Skeletal muscle tissue (tissue), 4 donors: ENCODE measurements around the gene IQGAP1. TPM values are rescaled to one million over a fixed set of nuclear protein-coding genes. Genes with fewer than 3 reads are reported as not detected.
"Not testable (repeated sequence)": the region's sequence is repeated elsewhere in the genome, so short reads cannot be mapped to it uniquely, and the experiment has no call there.

Experiments used
- H3K27ac ChIP-seq: one replicate; pipeline ENCODE4 v1.7.0; 2013; ENCODE audit warnings: mild to moderate bottlenecking, low read depth, low read length, inconsistent platforms
- H3K27me3 ChIP-seq, 3 donors: one replicate each; pipeline ENCODE4 v1.7.0; 2013; ENCODE audit warnings: low read length in 3 of 3; ENCODE audit not compliant: control insufficient read depth in 3 of 3, insufficient read depth in 3 of 3
- H3K36me3 ChIP-seq, 3 donors: one replicate each; pipeline ENCODE4 v1.7.0; 2013; ENCODE audit warnings: low read length in 3 of 3; ENCODE audit not compliant: control insufficient read depth in 3 of 3, insufficient read depth in 3 of 3
- H3K4me1 ChIP-seq, 3 donors: one replicate each; pipeline ENCODE4 v1.7.0; 2013; ENCODE audit warnings: low read length in 3 of 3, mild to moderate bottlenecking in 3 of 3; ENCODE audit not compliant: control insufficient read depth in 3 of 3, insufficient read depth in 3 of 3
- H3K4me3 ChIP-seq, 3 donors: one replicate each; pipeline ENCODE4 v1.7.0; 2013; ENCODE audit warnings: low read length in 3 of 3
- H3K9ac ChIP-seq, 3 donors: one replicate each; pipeline ENCODE4 v1.7.0; 2013; ENCODE audit warnings: low read length in 3 of 3, mild to moderate bottlenecking in 3 of 3, moderate library complexity in 2 of 3, low read depth in 1 of 3
- H3K9me3 ChIP-seq, 3 donors: one replicate each; pipeline ENCODE4 v1.7.0; 2013; ENCODE audit warnings: low read length in 3 of 3; ENCODE audit not compliant: control insufficient read depth in 3 of 3
- total RNA-seq: library from RNA; depleted of rRNA; stranded (reverse); fragments of >200 nt; gene quantifications from one replicate; pipeline ENCODE4 v1.2.3, GENCODE V29; 2014
- donor health status: Osteomylitis.

Gene IQGAP1
- total RNA-seq, 1 donor from 2014 or later: 104 TPM

DNA sequence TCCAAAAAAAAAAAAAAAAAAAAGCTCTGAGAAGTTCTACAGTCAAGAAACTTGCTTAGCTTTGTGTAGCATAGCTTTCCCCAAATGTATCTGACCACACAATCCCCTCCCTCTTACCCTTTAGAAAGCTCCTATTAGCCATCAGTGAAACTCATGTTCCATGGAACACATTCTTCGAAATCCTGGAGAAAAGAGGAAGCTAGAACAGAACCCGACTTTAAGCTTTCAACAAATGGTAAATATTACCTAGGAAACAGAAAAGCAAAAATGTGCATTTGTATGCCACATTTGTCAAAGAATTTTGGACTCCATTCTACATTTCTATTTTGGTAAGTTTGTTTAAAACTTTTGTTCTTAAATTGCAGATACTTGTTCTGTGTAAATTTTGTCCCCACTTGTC lies 124.2 kb downstream of the IQGAP1 start:
- no peak overlapping the region for H3K27ac ChIP-seq
- no peak overlapping the region for H3K4me3 ChIP-seq
- no peaks in the 10 kb centered on the region for H3K9me3 ChIP-seq
- no peak overlapping the region for H3K9ac ChIP-seq
- no peaks in the 10 kb centered on the region for H3K4me1 ChIP-seq
- H3K27me3 ChIP-seq: no peaks in the 10 kb centered on the region
- no peaks in the 10 kb centered on the region for H3K36me3 ChIP-seq

GRCh38 chr15:90512981-90513380 lies 124.9 kb downstream of the IQGAP1 start:
- Histone ChIP-seq H3K27ac (no peak overlapping the region), H3K4me1 (no peaks in the 10 kb centered on the region), H3K4me3 (no peak overlapping the region)

GRCh38 chr15:90513448-90513847 lies 125.4 kb downstream of the IQGAP1 start:
- Histone ChIP-seq H3K36me3 (no peaks in the 10 kb centered on the region), H3K9me3 (no peaks in the 10 kb centered on the region), H3K27ac (no peak overlapping the region), H3K27me3 (no peaks in the 10 kb centered on the region), H3K4me1 (no peaks in the 10 kb centered on the region), H3K4me3 (no peak overlapping the region), H3K9ac (no peak overlapping the region)

More at GRCh38 chr15:90512981-90513380, 124.9 kb downstream of the IQGAP1 start:
- H3K27me3 ChIP-seq: no peaks in the 10 kb centered on the region
- no peak overlapping the region for H3K9ac ChIP-seq
- H3K9me3 ChIP-seq: no peaks in the 10 kb centered on the region
- no peaks in the 10 kb centered on the region for H3K36me3 ChIP-seq

DNA sequence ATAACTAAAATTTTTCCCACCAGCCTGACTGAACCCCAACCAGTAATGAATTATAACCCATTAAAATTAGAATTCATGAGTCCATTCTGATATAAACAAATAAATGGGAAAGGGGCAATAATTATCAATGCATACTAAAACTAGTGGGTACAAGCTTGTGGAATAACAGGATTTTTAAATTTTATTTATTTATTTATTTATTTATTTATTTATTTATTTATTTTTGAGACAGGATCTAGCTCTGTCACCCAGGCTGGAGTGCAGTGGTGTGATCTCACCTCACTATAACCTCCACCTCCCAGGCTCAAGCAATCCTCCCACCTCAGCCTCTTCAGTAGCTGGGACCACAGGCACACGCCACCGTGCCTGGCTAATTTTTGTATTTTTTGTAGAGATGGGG lies 125.9 kb downstream of the IQGAP1 start:
- not testable (repeated sequence) for H3K4me1 ChIP-seq, H3K27ac ChIP-seq, H3K9me3 ChIP-seq, H3K4me3 ChIP-seq, H3K27me3 ChIP-seq, H3K9ac ChIP-seq, H3K36me3 ChIP-seq

DNA sequence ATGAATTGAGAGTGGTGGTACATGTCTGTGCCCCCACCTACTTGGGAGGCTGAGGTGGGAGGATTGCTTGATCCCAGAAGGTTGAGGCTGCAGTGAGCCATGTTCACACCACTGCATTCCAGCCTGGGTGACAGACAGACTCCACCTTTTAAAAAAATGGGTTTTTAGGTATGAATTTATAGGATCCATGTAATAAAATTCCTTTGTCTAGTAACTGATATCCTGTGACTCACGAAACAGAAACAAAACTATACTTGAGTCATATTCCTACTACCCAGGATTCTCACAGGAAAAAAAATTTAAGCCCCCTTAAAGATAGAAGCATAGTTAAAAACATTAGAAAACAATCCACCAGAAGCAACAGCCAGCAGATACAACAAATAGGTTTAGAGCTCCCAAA lies 131.6 kb downstream of the IQGAP1 start:
- Histone ChIP-seq H3K27ac (no peak overlapping the region), H3K4me1 (no peaks in the 10 kb centered on the region), H3K27me3 (no peaks in the 10 kb centered on the region), H3K4me3 (no peak overlapping the region), H3K9ac (no peak overlapping the region), H3K36me3 (no peaks in the 10 kb centered on the region), H3K9me3 (no peaks in the 10 kb centered on the region)

GRCh38 chr15:90520365-90520764 lies 132.3 kb downstream of the IQGAP1 start:
- H3K27me3 ChIP-seq: no peaks in the 10 kb centered on the region
- no peak overlapping the region for H3K4me3 ChIP-seq
- H3K27ac ChIP-seq: no peak overlapping the region
- no peaks in the 10 kb centered on the region for H3K9me3 ChIP-seq
- no peak overlapping the region for H3K9ac ChIP-seq
- no peaks in the 10 kb centered on the region for H3K36me3 ChIP-seq
- H3K4me1 ChIP-seq: no peaks in the 10 kb centered on the region

DNA sequence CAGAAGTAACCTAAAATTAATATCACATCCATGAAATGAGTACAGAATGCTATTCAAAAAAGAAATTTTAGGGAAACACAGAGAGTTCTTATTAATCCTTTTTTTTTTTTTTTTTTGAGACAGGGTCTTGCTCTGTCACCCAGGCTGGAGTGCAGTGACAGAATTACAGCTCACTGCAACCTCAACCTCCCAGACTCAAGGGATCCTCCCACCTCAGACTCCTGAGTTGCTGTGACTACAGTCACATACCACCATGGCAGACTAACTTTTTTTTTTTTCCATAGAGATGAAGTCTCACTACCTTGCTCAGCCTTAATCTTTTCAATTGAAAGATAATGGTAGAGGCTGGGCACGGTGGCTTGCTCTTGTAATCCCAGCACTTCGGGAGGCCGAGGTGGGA lies 135.3 kb downstream of the IQGAP1 start:
- Histone ChIP-seq H3K27ac (no peak overlapping the region), H3K9me3 (no peaks in the 10 kb centered on the region), H3K9ac (no peak overlapping the region), H3K36me3 (no peaks in the 10 kb centered on the region), H3K27me3 (no peaks in the 10 kb centered on the region), H3K4me1 (no peaks in the 10 kb centered on the region), H3K4me3 (no peak overlapping the region)

GRCh38 chr15:90524018-90524803 lies 136.2 kb downstream of the IQGAP1 start:
- H3K9me3 ChIP-seq, H3K4me3 ChIP-seq, H3K36me3 ChIP-seq, H3K27ac ChIP-seq, H3K4me1 ChIP-seq, H3K27me3 ChIP-seq, H3K9ac ChIP-seq: not testable (repeated sequence)

- Histone ChIP-seq H3K4me3 (peak overlapping the region in 2 of 3 donors; percentile 70 to 86), H3K27ac (peak overlapping the region; percentile 83), H3K4me1 (peaks cover 3 to 23% (median 21%) of the 10 kb centered on the region in 3 donors), H3K27me3 (no peaks in the 10 kb centered on the region), H3K36me3 (no peaks in the 10 kb centered on the region), H3K9me3 (no peaks in the 10 kb centered on the region), H3K9ac (peak overlapping the region; percentile 80 to 88 (median 85))
Observed at GRCh38 chr15:90529011-90529370, 140.9 kb downstream of the IQGAP1 start.

GRCh38 chr15:90529371-90530249 lies 141.6 kb downstream of the IQGAP1 start, which contains the start of gene CRTC3:
TSS of gene CRTC3 (plus strand) at chr15:90529923. CDS start at chr15:90530072, 149 bp downstream.
- Histone ChIP-seq H3K36me3 (no peaks in the 10 kb centered on the region), H3K27ac (peak within 1 kb of the TSS; percentile 83), H3K4me3 (peak within 1 kb of the TSS; percentile 80 to 89 (median 86)), H3K9me3 (no peaks in the 10 kb centered on the region), H3K9ac (peak within 1 kb of the TSS; percentile 86 to 88 (median 87)), H3K4me1 (peaks cover 3 to 25% (median 21%) of the 10 kb centered on the region in 3 donors), H3K27me3 (no peaks in the 10 kb centered on the region)
